SK-N-SH (cell line): ENCODE data around the gene PDZD2. TPM values are rescaled to one million over a fixed set of nuclear protein-coding genes. Genes with fewer than 3 reads are reported as not detected.

ENCODE experiments used
- CTCF ChIA-PET: fragments of 300-600, 350-600 bp; formaldehyde crosslinking; extraction: SDS; loops from one replicate; lab custom pipeline; 2021; lab: Yijun Ruan, JAX
- POLR2A ChIA-PET: fragments of 350-600 bp; sonication (Branson Sonifier 250); formaldehyde crosslinking; extraction: SDS; loops from one replicate; lab custom pipeline; 2020; ENCODE audit warnings: antibody characterized with exemption, inconsistent platforms; lab: Yijun Ruan, JAX
- DNase-seq: peaks from one replicate; pipeline ENCODE4 v3.0.0; 2012
- H2AFZ ChIP-seq: fragments of 200-600 bp; sonication (generic); 2 replicates; pipeline ENCODE4 v1.8.1; 2016; ENCODE audit warnings: antibody characterized with exemption, mild to moderate bottlenecking, low read depth
- H3F3A ChIP-seq: fragments of 200-600 bp; sonication (generic); replicated peaks from 2 replicates; pipeline ENCODE3; 2016; ENCODE audit warnings: antibody characterized with exemption, mild to moderate bottlenecking; ENCODE audit not compliant: insufficient read depth
- H3K27ac ChIP-seq, 2 experiments: fragments of 200-500 bp in 1 of 2; fragments of 200-600 bp in 1 of 2; sonication (Bioruptor generic) in 1 of 2; sonication (generic), shearing (Covaris generic) in 1 of 2; 2 replicates each; pipeline versions ENCODE4 v1.5.1 to v1.6.1; 2014 to 2016; ENCODE audit warnings: low read depth in 2 of 2, inconsistent platforms in 1 of 2, low read length in 1 of 2, mild to moderate bottlenecking in 1 of 2, mixed read lengths in 1 of 2
- H3K27me3 ChIP-seq: fragments of 200-600 bp; sonication (generic), shearing (Covaris generic); 2 replicates; pipeline ENCODE4 v1.6.1; 2016; ENCODE audit warnings: mixed run types; ENCODE audit not compliant: insufficient read depth
- H3K36me3 ChIP-seq, 2 experiments: fragments of 200-500 bp in 1 of 2; fragments of 200-600 bp in 1 of 2; sonication (Bioruptor generic) in 1 of 2; sonication (generic) in 1 of 2; replicated peaks in 1 of 2; 2 replicates each; pipeline versions ENCODE3 to v1.5.1; 2014 to 2016; ENCODE audit warnings: low read length in 1 of 2, mild to moderate bottlenecking in 1 of 2; ENCODE audit not compliant: insufficient read depth in 2 of 2, control insufficient read depth in 1 of 2
- H3K4me1 ChIP-seq, 2 experiments: fragments of 200-500 bp in 1 of 2; fragments of 200-600 bp in 1 of 2; sonication (Bioruptor generic) in 1 of 2; sonication (generic), shearing (Covaris generic) in 1 of 2; 2 replicates each; pipeline versions ENCODE4 v1.5.1 to v1.6.1; 2014 to 2016; ENCODE audit warnings: low read depth in 1 of 2, low read length in 1 of 2, mixed run types in 1 of 2; ENCODE audit not compliant: insufficient read depth in 2 of 2, control insufficient read depth in 1 of 2
- H3K4me2 ChIP-seq: fragments of 200-600 bp; sonication (generic), shearing (Covaris generic); 2 replicates; pipeline ENCODE4 v1.6.1; 2017; ENCODE audit warnings: mixed run types
- H3K4me3 ChIP-seq, 2 experiments: fragments of 200-500 bp in 1 of 2; fragments of 200-600 bp in 1 of 2; sonication (Bioruptor generic) in 1 of 2; sonication (generic), shearing (Covaris generic) in 1 of 2; 2 replicates each; pipeline versions ENCODE4 v1.5.1 to v1.8.1; 2014 to 2016; ENCODE audit warnings: low read depth in 2 of 2, inconsistent platforms in 1 of 2, low read length in 1 of 2, mild to moderate bottlenecking in 1 of 2, mixed read lengths in 1 of 2, moderate library complexity in 1 of 2
- H3K79me2 ChIP-seq: fragments of 200-600 bp; sonication (generic); 2 replicates; pipeline ENCODE4 v1.8.1; 2017; ENCODE audit warnings: mild to moderate bottlenecking; ENCODE audit not compliant: insufficient read depth
- H3K9ac ChIP-seq: fragments of 200-600 bp; sonication (generic); 2 replicates; pipeline ENCODE4 v1.6.1; 2017; ENCODE audit warnings: mixed run types
- H3K9me2 ChIP-seq: fragments of 200-600 bp; sonication (generic); 2 replicates; pipeline ENCODE4 v1.6.1; 2017; ENCODE audit warnings: mixed run types
- H3K9me3 ChIP-seq: fragments of 200-600 bp; sonication (generic); 2 replicates; pipeline ENCODE4 v1.6.1; 2017; ENCODE audit warnings: mixed run types, mild to moderate bottlenecking, moderate library complexity
- H4K20me1 ChIP-seq: fragments of 200-600 bp; sonication (generic); 2 replicates; pipeline ENCODE4 v1.6.1; 2017; ENCODE audit warnings: mild to moderate bottlenecking, mixed run types; ENCODE audit not compliant: insufficient read depth
- CHD2 ChIP-seq: fragments of 150-350 bp; IDR thresholded peaks from 2 replicates; pipeline ENCODE4 v1.6.1; 2018; ENCODE audit warnings: low read length; ENCODE audit not compliant: partially characterized antibody
- CTCF ChIP-seq: fragments of 200-600 bp; sonication (generic); IDR thresholded peaks from 2 replicates; pipeline ENCODE4 v1.6.1; 2017; ENCODE audit warnings: antibody characterized with exemption, mild to moderate bottlenecking, moderate library complexity
- EP300 ChIP-seq, 2 experiments: IDR thresholded peaks; 2 replicates each; pipeline versions ENCODE4 v1.4.0 to v1.6.1; 2012; ENCODE audit warnings: borderline replicate concordance in 1 of 2, low read depth in 1 of 2, low read length in 1 of 2
- EZH2phosphoT487 ChIP-seq: fragments of 200-600 bp; sonication (generic); IDR thresholded peaks from 2 replicates; pipeline ENCODE4 v1.6.1; 2017; ENCODE audit warnings: low read depth, mixed run types, mild to moderate bottlenecking, antibody characterized with exemption, moderate library complexity, borderline replicate concordance
- FOSL2 ChIP-seq: IDR thresholded peaks from 2 replicates; pipeline ENCODE4 v1.4.0; 2012; ENCODE audit warnings: low read depth, mild to moderate bottlenecking, moderate library complexity, borderline replicate concordance
- FOXM1 ChIP-seq: IDR thresholded peaks from 2 replicates; pipeline ENCODE4 v1.4.0; 2012; ENCODE audit warnings: low read depth, mild to moderate bottlenecking
- GABPA ChIP-seq: IDR thresholded peaks from 2 replicates; pipeline ENCODE4 v1.4.0; 2012; ENCODE audit warnings: low read depth, mild to moderate bottlenecking
- JUND ChIP-seq: IDR thresholded peaks from 2 replicates; pipeline ENCODE4 v1.4.0; 2012
- MXI1 ChIP-seq: IDR thresholded peaks from 2 replicates; pipeline ENCODE4 v1.6.1; 2012; ENCODE audit warnings: mild to moderate bottlenecking, low read depth, low read length, improper control_type of control experiment
- RAD21 ChIP-seq: IDR thresholded peaks from 2 replicates; pipeline ENCODE4 v1.6.1; 2012; ENCODE audit warnings: mild to moderate bottlenecking, low read length
- SIN3A ChIP-seq: IDR thresholded peaks from 2 replicates; pipeline ENCODE4 v1.6.1; 2012; ENCODE audit warnings: low read depth, mild to moderate bottlenecking, low read length, moderate library complexity, borderline replicate concordance
- SMC3 ChIP-seq: IDR thresholded peaks from 2 replicates; pipeline ENCODE4 v1.6.1; 2012; ENCODE audit warnings: low read depth, low read length, improper control_type of control experiment
- USF1 ChIP-seq: IDR thresholded peaks from 2 replicates; pipeline ENCODE4 v1.4.0; 2012; ENCODE audit warnings: low read depth, borderline replicate concordance
- WGBS: methylation state at CpG from one replicate; pipeline ENCODE4 v1.1.6; 2017; ENCODE audit warnings: low lambda C conversion rate; 5-methylcytosine and 5-hydroxymethylcytosine counted together
- polyA plus RNA-seq, 3 experiments: library from polyadenylated mRNA; depleted of rRNA; stranded (reverse); fragments of >200 nt; gene quantifications; 2 replicates each; pipeline ENCODE4 v1.2.3, GENCODE V29; 2012
- TF ChIP-seq, protein P1 (sequence below): IDR thresholded peaks from 2 replicates; pipeline ENCODE4; 2012
- TF ChIP-seq, protein P2 (sequence below): IDR thresholded peaks from 2 replicates; pipeline ENCODE4 v1.4.0; 2012; ENCODE audit warnings: low read depth
- TF ChIP-seq, protein P3 (sequence below): IDR thresholded peaks from 2 replicates; pipeline ENCODE4 v1.6.1; 2012; ENCODE audit warnings: mild to moderate bottlenecking, low read depth, low read length, moderate library complexity

PDZD2 gene
- 0.06 and 0.13 TPM in 2 replicates for polyA plus RNA-seq (2012; rRNA removed)
- 0.04 and 0.13 TPM in 2 replicates for polyA plus RNA-seq (2012; cell fraction: cytosol; rRNA removed)
- 0.05 and 0.20 TPM in 2 replicates for polyA plus RNA-seq (2012; cell fraction: nucleus; rRNA removed)

GRCh38 chr5:31638748-31639418 is at the start of gene PDZD2:
Gene PDZD2, plus strand, starts transcription at chr5:31639131.
- Histone ChIP-seq H3K4me2 (peak within 1 kb of the TSS; percentile 95), H3K36me3 (no peaks in the 10 kb centered on the region), H3K9ac (peak within 1 kb of the TSS; percentile 49; the same call in 1 of the 2 replicates), H3K9me2 (no peaks in the 10 kb centered on the region), H3K27ac (peak within 1 kb of the TSS in 1 of 2 experiments; percentile 83; a peak in 2 of 4 replicates), H3K27me3 (peaks cover 33% of the 10 kb centered on the region), H4K20me1 (no peaks in the 10 kb centered on the region), H3K4me1 (peaks cover 0 to 20% of the 10 kb centered on the region in 2 experiments; a peak in 1 of 4 replicates), H3K9me3 (no peaks in the 10 kb centered on the region), H3F3A (no peaks in the 10 kb centered on the region), H3K4me3 (peak within 1 kb of the TSS; percentile 60 to 93), H2AFZ (peak within 1 kb of the TSS; percentile 90), H3K79me2 (no peaks in the 10 kb centered on the region)
- DNase-seq, result peak; percentile 95
- peak; percentile 59 for TF ChIP-seq RAD21
- TF ChIP-seq MXI1, result no peak; the same call in 1 of the 2 replicates
- TF ChIP-seq SIN3A, result no peak
- peak; percentile 21; the same call in 1 of the 2 replicates for TF ChIP-seq SMC3
- peak; percentile 53 for TF ChIP-seq CTCF
- TF ChIP-seq, protein P1, sequence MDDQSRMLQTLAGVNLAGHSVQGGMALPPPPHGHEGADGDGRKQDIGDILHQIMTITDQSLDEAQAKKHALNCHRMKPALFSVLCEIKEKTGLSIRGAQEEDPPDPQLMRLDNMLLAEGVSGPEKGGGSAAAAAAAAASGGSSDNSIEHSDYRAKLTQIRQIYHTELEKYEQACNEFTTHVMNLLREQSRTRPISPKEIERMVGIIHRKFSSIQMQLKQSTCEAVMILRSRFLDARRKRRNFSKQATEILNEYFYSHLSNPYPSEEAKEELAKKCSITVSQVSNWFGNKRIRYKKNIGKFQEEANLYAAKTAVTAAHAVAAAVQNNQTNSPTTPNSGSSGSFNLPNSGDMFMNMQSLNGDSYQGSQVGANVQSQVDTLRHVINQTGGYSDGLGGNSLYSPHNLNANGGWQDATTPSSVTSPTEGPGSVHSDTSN, result peak; percentile 72
- no peak for TF ChIP-seq EZH2phosphoT487
- TF ChIP-seq CHD2, result peak; percentile 8
- TF ChIP-seq EP300 (IDR thresholded peaks at IDR 0.05; ENCODE audit: borderline replicate concordance in 1 of 2, low read depth in 1 of 2, low read length in 1 of 2), result peak in 1 of 2 experiments; percentile 10; a peak in 1 of 4 replicates
- CTCF ChIA-PET, result interaction anchor here (0.6 to 5.7 kb wide), 34 partner anchors 8 to 186 kb away, joined by 3 to 60 read pairs (median 4); no protein-coding TSS in a partner anchor
- 1% methylated on average over 18 of the region's 70 CpGs for WGBS
- POLR2A ChIA-PET, result no interaction called here

DNA sequence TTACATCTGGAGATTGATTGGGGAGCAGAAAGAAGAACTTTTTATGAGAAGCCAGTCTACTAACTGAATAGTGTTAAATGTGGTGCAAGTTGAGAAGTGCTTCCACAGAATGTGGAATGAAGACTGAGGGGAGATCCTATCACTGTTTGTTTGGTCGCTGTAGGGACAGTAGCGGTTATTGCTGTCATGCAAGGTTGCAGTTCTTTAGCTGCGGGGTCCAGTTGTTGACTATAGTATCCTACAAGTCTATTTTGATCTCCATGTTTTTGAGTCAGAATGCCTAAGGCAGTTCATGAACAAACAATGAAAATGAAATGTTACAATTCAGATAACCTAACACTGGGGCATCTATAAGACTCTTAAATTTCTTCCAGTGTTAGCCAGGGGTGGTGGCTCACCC is 45.3 kb upstream of the PDZD2 start:
- H3K27me3 ChIP-seq, result peaks cover 8% of the 10 kb centered on the region
- no peak for DNase-seq
- H3K79me2 ChIP-seq, result no peaks in the 10 kb centered on the region
- ChIA-PET CTCF (interaction anchor here (1.1 to 1.2 kb wide), 2 partner anchors 216 to 232 kb away, joined by 3 to 8 read pairs; no protein-coding TSS in a partner anchor), POLR2A (no interaction called here)
- H3K27ac ChIP-seq, result no peak overlapping the region
- H3K4me2 ChIP-seq, result no peak overlapping the region
- H3K9ac ChIP-seq, result no peak overlapping the region
- no peaks in the 10 kb centered on the region for H3K36me3 ChIP-seq
- no peaks in the 10 kb centered on the region for H4K20me1 ChIP-seq
- no peaks in the 10 kb centered on the region for H3F3A ChIP-seq
- no peaks in the 10 kb centered on the region for H3K9me3 ChIP-seq
- H3K4me1 ChIP-seq, result no peaks in the 10 kb centered on the region
- no peak overlapping the region for H2AFZ ChIP-seq
- TF ChIP-seq GABPA, result no peak
- TF ChIP-seq EP300 (IDR thresholded peaks at IDR 0.05; ENCODE audit: borderline replicate concordance in 1 of 2, low read depth in 1 of 2, low read length in 1 of 2), result no peak
- TF ChIP-seq FOSL2, result no peak
- no peak for TF ChIP-seq JUND
- TF ChIP-seq, protein P2, sequence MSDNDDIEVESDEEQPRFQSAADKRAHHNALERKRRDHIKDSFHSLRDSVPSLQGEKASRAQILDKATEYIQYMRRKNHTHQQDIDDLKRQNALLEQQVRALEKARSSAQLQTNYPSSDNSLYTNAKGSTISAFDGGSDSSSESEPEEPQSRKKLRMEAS, result no peak
- no peak for TF ChIP-seq FOXM1
- TF ChIP-seq USF1, result no peak
- TF ChIP-seq MXI1, result no peak
- TF ChIP-seq, protein P3, sequence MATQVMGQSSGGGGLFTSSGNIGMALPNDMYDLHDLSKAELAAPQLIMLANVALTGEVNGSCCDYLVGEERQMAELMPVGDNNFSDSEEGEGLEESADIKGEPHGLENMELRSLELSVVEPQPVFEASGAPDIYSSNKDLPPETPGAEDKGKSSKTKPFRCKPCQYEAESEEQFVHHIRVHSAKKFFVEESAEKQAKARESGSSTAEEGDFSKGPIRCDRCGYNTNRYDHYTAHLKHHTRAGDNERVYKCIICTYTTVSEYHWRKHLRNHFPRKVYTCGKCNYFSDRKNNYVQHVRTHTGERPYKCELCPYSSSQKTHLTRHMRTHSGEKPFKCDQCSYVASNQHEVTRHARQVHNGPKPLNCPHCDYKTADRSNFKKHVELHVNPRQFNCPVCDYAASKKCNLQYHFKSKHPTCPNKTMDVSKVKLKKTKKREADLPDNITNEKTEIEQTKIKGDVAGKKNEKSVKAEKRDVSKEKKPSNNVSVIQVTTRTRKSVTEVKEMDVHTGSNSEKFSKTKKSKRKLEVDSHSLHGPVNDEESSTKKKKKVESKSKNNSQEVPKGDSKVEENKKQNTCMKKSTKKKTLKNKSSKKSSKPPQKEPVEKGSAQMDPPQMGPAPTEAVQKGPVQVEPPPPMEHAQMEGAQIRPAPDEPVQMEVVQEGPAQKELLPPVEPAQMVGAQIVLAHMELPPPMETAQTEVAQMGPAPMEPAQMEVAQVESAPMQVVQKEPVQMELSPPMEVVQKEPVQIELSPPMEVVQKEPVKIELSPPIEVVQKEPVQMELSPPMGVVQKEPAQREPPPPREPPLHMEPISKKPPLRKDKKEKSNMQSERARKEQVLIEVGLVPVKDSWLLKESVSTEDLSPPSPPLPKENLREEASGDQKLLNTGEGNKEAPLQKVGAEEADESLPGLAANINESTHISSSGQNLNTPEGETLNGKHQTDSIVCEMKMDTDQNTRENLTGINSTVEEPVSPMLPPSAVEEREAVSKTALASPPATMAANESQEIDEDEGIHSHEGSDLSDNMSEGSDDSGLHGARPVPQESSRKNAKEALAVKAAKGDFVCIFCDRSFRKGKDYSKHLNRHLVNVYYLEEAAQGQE, result no peak
- 42% methylated on average over 3 of the region's 3 CpGs for WGBS
- H3K4me3 ChIP-seq, result no peak overlapping the region
- H3K9me2 ChIP-seq, result no peaks in the 10 kb centered on the region
